Muscle of leg (tissue), 11 donors: ENCODE results near the gene FGF22. TPM values are rescaled to one million over a fixed set of nuclear protein-coding genes. Genes with fewer than 3 reads are reported as not detected.
"Not testable (repeated sequence)": the region's sequence is repeated elsewhere in the genome, so short reads cannot be mapped to it uniquely, and the experiment has no call there.

Experiments used
- DNase-seq: peaks from one replicate; pipeline ENCODE4 v3.0.0; 2013
- H3K27ac ChIP-seq: one replicate; pipeline ENCODE4 v1.5.1; 2013; ENCODE audit warnings: mild to moderate bottlenecking, low read length, control low read depth
- H3K27me3 ChIP-seq: one replicate; pipeline ENCODE4 v1.6.1; 2013; ENCODE audit warnings: low read length; ENCODE audit not compliant: control insufficient read depth, insufficient read depth
- H3K36me3 ChIP-seq: one replicate; pipeline ENCODE4 v1.6.1; 2013; ENCODE audit warnings: low read length; ENCODE audit not compliant: control insufficient read depth, insufficient read depth
- H3K4me1 ChIP-seq: one replicate; pipeline ENCODE4 v1.6.1; 2013; ENCODE audit warnings: low read length; ENCODE audit not compliant: control insufficient read depth, insufficient read depth
- H3K4me3 ChIP-seq: one replicate; pipeline ENCODE4 v1.5.1; 2013; ENCODE audit warnings: low read length, control low read depth
- H3K9me3 ChIP-seq: replicated peaks from 2 replicates; pipeline ENCODE4 v1.6.1; 2013; ENCODE audit warnings: low read depth, low read length; ENCODE audit not compliant: control insufficient read depth
- WGBS: methylation state at CpG from one replicate; pipeline ENCODE4 v1.1.5; 2013; ENCODE audit warnings: missing lambda C conversion rate; ENCODE audit not compliant: insufficient coverage; 5-methylcytosine and 5-hydroxymethylcytosine counted together
- polyA plus RNA-seq, 8 donors: library from polyadenylated mRNA; unstranded; fragments of 120-200 nt; gene quantifications; one replicate each; pipeline versions ENCODE4 v1.2.1 to v1.2.3, GENCODE V29; 2013; ENCODE audit warnings: inconsistent platforms in 1 of 8, low replicate concordance in 1 of 8; ENCODE audit not compliant: insufficient read length in 8 of 8, insufficient read depth in 1 of 8
- total RNA-seq: library from RNA; stranded (reverse); fragments of 120-200 nt; gene quantifications from one replicate; pipeline ENCODE4 v1.2.4, GENCODE V29; 2013

FGF22 gene
- total and polyA plus RNA-seq, 9 donors: 0.04 to 0.38 (median 0.15) TPM

DNA sequence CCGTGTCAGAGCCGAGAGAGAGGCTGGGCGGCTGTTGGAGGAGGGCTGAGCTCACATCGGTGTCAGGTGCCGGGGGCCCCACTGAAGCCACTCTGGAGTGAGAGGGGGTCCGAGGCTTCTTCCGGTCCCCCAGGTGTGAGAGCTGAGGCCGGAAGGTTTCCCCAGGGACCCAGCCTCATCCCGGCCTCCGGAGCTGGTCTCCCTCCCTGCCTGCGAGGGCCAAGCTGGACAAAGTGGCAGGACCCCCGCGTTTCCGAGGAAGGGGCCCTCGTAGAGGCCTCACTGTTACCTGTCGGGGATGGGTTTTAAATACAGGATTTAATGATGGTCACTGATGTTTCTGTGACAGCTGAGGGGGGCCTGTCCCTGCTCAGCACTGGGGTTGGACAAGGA is 43.4 kb upstream of the FGF22 start:
- no peak for DNase-seq
- WGBS: 60% methylated on average over 14 of the region's 16 CpGs
- H3K9me3 ChIP-seq: no peaks in the 10 kb centered on the region
- no peak overlapping the region for H3K4me3 ChIP-seq
- H3K4me1 ChIP-seq: no peaks in the 10 kb centered on the region
- H3K27me3 ChIP-seq: peaks cover 65% of the 10 kb centered on the region
- no peak overlapping the region for H3K27ac ChIP-seq
- H3K36me3 ChIP-seq: no peaks in the 10 kb centered on the region

DNA sequence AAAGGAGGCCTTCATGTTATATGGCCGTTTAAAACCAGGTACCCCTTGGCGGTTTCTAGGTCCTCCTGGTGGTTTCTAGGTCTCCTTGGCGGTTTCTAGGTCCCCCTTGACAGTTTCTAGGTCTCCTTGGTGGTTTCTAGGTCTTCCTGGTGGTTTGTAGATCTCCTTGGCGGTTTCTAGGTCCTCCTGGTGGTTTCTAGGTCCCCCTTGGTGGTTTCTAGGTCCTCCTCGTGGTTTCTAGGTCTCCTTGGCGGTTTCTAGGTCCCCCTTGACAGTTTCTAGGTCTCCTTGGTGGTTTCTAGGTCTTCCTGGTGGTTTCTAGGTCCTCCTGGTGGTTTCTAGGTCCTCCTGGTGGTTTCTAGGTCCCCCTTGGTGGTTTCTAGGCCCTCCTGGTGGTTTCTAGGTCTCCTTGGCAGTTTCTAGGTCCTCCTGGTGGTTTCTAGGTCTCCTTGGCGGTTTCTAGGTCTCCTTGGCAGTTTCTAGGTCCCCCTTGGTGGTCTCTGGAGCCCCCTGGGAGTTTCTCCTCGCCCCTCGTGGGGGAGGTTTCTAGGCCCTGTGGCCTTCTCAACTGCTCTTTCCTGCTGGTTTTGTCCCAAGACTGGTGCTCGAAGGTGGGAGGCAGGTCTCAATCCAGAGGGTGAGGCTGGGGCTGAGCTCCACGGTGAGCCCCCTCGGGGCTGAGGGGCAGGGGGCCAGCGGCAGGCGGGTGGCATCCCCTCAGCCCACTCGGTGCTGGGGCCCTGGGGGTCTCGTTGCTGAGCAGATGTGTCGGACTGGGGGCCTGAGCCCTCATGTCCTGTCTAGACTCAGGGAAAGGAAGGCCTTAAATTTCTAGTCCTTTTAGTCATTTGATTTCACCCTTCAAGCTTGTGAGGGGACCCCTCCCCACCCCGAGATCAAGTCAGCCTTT is 42.0 kb upstream of the FGF22 start:
- WGBS: 69% methylated on average over 16 of the region's 18 CpGs
- Histone ChIP-seq H3K4me3 (no peak overlapping the region), H3K9me3 (no peaks in the 10 kb centered on the region), H3K27ac (no peak overlapping the region), H3K27me3 (peaks cover 51% of the 10 kb centered on the region), H3K4me1 (no peaks in the 10 kb centered on the region), H3K36me3 (no peaks in the 10 kb centered on the region)
- DNase-seq: no peak

DNA sequence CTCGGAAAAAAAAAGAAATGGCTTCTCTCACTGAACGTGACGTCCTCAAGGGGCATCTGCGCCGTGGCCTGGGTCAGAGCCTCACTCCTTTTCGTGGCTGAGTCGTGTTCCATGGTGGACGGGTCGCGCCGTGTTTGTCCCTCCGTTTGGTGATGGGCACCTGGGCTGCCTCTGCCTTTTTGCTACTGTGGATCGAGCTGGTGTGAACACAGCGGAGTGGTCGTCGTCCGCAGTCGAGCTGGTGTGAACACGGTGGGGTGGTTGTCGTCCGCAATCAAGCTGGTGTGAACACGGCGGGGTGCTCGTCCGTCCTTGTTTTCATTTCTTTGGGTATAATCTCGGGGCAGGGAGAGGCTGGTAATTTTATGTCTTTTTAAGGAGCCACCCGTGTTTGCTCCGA is 38.4 kb upstream of the FGF22 start:
- Histone ChIP-seq H3K27ac (no peak overlapping the region), H3K9me3 (no peaks in the 10 kb centered on the region), H3K36me3 (no peaks in the 10 kb centered on the region), H3K27me3 (peaks cover 16% of the 10 kb centered on the region), H3K4me1 (no peaks in the 10 kb centered on the region), H3K4me3 (no peak overlapping the region)
- 90% methylated on average over 27 of the region's 28 CpGs for WGBS
- no peak for DNase-seq

DNA sequence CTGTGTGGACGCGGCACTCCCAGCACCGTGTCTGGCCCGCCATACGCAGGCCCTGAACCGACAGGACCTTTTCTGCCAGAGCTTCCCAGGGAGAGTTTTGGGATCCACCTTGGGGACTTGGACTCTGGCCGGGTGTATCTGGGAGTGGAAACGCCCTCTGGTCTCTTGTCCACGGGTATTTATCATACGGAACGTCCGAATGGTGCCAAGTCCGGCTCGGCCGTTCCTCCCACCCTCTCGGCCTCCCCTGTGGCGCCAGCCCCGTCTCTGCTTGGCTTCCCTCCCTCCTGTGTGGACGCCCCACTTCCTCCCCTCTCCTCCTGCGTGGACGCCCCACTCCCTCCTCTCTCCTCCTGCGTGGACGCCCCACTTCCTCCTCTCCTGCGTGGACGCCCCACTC is 37.9 kb upstream of the FGF22 start:
- Histone ChIP-seq H3K4me1 (no peaks in the 10 kb centered on the region), H3K9me3 (no peaks in the 10 kb centered on the region), H3K4me3 (no peak overlapping the region), H3K27me3 (peaks cover 11% of the 10 kb centered on the region), H3K27ac (no peak overlapping the region), H3K36me3 (no peaks in the 10 kb centered on the region)
- DNase-seq: no peak
- 83% methylated on average over 19 of the region's 25 CpGs for WGBS

DNA sequence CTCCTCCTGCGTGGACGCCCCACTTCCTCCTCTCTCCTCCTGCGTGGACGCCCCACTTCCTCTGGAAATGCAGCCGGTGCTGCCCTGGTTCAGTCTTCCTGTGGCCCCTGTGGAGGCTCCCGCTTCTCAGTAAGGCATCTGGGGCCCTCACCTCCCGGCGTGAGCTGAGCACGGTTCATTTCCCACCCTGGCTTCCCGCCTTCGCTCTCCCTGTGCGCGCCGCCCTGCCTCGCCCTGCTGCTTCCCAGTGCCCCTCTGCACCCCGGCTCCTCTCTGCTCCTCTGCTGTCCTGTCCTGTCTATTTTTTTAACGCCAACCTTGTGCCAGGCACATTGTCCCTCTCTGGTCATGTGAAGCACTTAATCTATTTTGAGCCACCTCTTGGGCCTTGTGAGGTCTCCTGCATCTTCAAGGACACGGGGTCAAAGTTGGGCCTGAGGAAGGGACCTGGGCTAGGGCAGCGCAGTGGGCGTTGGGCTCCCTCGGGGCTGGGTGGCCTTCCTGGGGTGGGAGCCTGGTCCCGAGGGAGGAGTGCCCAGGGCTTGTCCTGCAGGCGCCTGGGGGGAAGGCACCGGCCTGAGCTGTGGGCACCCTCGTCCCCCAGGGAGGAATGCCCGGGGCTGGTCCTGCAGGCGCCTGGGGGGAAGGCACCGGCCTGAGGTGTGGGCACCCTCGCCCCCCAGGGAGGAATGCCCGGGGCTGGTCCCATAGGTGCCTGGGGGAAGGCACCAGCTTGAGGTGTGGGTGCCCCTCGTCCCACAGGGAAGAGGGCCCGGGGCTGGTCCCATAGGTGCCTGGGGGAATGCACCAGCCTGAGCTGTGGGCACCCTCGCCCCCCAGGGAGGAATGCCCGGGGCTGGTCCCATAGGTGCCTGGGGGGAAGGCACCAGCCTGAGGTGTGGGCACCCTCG is 37.0 kb upstream of the FGF22 start:
- no peaks in the 10 kb centered on the region for H3K9me3 ChIP-seq
- WGBS: 84% methylated on average over 24 of the region's 35 CpGs
- no peak overlapping the region for H3K4me3 ChIP-seq
- no peaks in the 10 kb centered on the region for H3K4me1 ChIP-seq
- no peak overlapping the region for H3K27ac ChIP-seq
- no peak for DNase-seq
- peaks cover 6% of the 10 kb centered on the region for H3K27me3 ChIP-seq
- no peaks in the 10 kb centered on the region for H3K36me3 ChIP-seq

DNA sequence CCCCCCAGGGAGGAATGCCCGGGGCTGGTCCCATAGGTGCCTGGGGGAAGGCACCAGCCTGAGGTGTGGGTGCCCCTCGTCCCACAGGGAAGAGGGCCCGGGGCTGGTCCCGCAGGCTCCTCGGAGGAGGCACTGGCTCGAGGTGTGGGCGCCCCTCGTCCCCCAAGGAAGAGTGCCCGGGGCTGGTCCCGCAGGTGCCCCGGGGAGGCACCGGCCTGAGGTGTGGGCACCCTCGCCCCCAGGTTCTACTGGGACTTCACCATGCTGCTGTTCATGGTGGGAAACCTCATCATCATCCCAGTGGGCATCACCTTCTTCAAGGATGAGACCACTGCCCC is 36.4 kb upstream of the FGF22 start:
- H3K27me3 ChIP-seq, H3K36me3 ChIP-seq, H3K4me1 ChIP-seq, H3K4me3 ChIP-seq, DNase-seq, H3K9me3 ChIP-seq, H3K27ac ChIP-seq: not testable (repeated sequence)
- WGBS: 88% methylated on average over 11 of the region's 13 CpGs

DNA sequence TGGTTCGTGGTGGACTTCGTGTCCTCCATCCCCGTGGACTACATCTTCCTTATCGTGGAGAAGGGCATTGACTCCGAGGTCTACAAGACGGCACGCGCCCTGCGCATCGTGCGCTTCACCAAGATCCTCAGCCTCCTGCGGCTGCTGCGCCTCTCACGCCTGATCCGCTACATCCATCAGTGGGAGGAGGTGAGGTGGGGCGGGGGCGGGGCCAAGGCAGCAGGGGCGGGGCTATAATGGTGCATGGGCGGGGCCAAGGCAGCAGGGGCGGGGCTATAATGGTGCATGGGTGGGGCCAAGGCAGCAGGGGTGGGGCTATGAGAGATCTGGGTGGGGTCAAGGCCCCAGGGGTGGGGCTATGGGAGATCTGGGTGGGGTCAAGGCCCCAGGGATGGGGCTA is 35.9 kb upstream of the FGF22 start:
- H3K36me3 ChIP-seq, H3K4me1 ChIP-seq, H3K27me3 ChIP-seq, H3K9me3 ChIP-seq, H3K4me3 ChIP-seq, DNase-seq, H3K27ac ChIP-seq: not testable (repeated sequence)
- 96% methylated on average over 13 of the region's 20 CpGs for WGBS

DNA sequence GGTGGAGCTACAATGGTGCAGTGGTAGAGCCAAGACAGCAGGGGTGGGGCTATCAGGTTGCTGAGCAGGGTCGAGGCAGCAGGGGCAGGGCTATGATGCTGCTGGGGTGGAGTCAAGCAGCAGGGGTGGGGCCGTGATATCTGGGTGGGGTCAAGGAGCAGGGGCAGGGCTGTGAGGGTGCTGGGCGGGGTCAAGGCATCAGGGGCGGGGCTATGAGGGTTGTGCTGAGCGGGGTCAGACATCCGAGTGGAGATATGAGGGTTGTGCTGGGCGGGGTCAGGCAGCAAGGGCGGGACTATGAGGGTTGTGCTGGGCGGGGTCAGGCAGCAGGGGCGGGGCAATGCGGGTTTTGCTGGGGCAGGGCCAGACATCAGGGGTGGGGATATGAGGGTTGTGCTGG is 35.3 kb upstream of the FGF22 start:
- no peak for DNase-seq

DNA sequence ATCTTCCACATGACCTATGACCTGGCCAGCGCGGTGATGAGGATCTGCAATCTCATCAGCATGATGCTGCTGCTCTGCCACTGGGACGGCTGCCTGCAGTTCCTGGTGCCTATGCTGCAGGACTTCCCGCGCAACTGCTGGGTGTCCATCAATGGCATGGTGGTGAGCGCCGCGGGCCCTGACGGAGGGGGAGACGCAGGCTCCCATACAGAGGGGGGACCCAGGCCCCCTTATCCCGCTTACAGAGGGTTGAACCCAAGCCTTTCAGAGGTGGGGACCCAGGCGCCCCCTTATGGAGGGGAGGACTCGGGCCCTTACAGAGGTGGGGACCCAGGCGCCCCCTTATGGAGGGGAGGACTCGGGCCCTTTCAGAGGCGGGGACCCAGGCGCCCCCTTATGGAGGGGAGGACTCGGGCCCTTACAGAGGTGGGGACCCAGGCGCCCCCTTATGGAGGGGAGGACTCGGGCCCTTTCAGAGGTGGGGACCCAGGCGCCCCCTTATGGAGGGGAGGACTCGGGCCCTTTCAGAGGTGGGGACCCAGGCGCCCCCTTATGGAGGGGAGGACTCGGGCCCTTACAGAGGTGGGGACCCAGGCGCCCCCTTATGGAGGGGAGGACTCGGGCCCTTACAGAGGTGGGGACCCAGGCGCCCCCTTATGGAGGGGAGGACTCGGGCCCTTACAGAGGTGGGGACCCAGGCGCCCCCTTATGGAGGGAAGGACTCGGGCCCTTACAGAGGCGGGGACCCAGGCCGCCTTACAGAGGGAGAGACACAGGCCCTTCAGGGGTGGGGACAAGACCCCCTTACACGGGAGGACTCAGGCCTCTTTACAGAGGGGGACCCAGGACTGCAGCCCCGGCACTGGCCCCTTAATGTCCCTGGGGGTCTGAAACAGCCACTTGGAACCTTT is 34.4 kb upstream of the FGF22 start:
- not testable (repeated sequence) for H3K27ac ChIP-seq, H3K36me3 ChIP-seq, H3K27me3 ChIP-seq, H3K4me3 ChIP-seq, DNase-seq, H3K9me3 ChIP-seq
- peaks cover 18% of the 10 kb centered on the region for H3K4me1 ChIP-seq
- 68% methylated on average over 6 of the region's 34 CpGs for WGBS

More for the DNA sequence above, 35.3 kb upstream of the FGF22 start:
- Histone ChIP-seq H3K4me3 (no peak overlapping the region), H3K9me3 (no peaks in the 10 kb centered on the region), H3K36me3 (no peaks in the 10 kb centered on the region), H3K27me3 (no peaks in the 10 kb centered on the region), H3K4me1 (peaks cover 8% of the 10 kb centered on the region), H3K27ac (no peak overlapping the region)
- WGBS: 87% methylated on average over 8 of the region's 11 CpGs
